Measurements from ENCODE around the gene KCNJ14. TPM values are rescaled to one million over a fixed set of nuclear protein-coding genes. Genes with fewer than 3 reads are reported as not detected.
A peak's percentile ranks its signal among the peaks of the same experiment; 100 is the strongest.

KCNJ14 gene
- polyA plus RNA-seq, 3 donors from 2014 or later = 0.06 to 0.07 TPM; not detected in 1

DNA sequence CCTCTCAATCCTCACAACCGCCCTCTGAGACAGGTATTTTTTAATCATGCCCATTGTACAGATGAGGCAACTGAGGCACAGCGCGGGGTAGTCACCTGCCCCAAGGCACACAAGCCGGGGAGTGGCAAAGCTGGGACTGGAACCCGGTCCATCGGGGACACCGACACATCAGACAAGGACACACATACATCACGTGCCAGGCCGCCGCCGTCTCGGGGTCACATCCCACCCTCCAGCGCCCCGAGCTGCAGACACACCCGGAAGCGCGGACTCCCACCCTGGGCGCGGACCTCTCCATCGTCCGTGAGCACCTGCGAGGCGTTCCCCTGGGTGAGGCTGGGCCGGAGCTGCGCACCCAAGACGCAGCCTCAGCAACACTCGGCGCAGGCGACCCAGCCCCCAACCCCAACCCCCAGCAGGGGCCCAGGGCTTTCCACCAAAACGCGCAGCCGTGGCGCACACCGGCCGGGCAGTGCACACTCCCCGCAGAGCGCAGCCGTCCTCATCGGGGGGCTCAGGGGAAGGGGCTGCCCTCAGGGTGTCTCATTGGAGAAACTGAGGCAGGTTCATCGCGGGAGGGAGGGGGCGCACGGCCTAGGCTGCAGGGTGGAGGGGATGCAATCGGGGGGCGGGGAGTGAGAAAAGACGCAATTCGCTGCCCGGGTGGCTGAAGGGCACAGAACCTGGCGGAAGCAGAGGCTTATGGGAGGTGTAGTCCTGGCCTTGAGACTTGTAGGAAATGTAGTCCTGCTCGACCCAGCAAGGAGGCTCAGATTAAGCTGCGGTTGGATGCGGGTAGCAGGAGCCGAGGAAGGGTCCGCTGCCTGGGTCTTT is 58.1 kb downstream of the KCNJ14 start:
- H3K36me3 Mint-ChIP-seq = no peaks in the 10 kb centered on the region
- peak; percentile 38 to 50 (median 39) for DNase-seq
- no peaks in the 10 kb centered on the region for H3K9me3 Mint-ChIP-seq
- peaks cover 1 to 9% (median 9%) of the 10 kb centered on the region in 3 donors for H3K27me3 Mint-ChIP-seq (ENCODE audit: low read depth in 3 of 3)
- H3K4me3 Mint-ChIP-seq = no peak overlapping the region
- H3K27ac Mint-ChIP-seq = peak overlapping the region in 3 of 6 donors; percentile 46 to 73 (median 68)
- H3K4me1 Mint-ChIP-seq = peaks cover 14% of the 10 kb centered on the region in 2 donors

DNA sequence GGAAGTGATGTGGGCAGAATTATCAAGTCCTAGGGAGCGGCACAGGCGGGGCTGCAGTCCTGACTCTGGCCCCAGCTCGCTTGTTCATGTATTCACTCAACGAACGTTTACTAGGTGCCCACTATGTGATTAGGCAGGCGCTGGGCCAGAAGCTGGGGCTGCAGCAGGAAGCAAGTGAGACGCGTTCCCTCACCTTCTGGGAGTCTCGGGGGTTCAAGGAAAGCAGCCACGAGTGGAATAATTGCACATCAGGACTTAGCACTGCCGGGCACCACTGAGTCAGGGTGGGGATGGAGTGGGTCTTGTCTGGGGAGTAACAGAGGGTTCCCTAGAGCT is 58.7 kb downstream of the KCNJ14 start:
- no peaks in the 10 kb centered on the region for H3K9me3 Mint-ChIP-seq
- H3K36me3 Mint-ChIP-seq = no peaks in the 10 kb centered on the region
- DNase-seq = no peak
- H3K4me3 Mint-ChIP-seq = peak overlapping the region in 1 of 5 donors; percentile 45
- peaks cover 3 to 9% (median 7%) of the 10 kb centered on the region in 3 donors for H3K27me3 Mint-ChIP-seq (ENCODE audit: low read depth in 3 of 3)
- H3K27ac Mint-ChIP-seq = peak overlapping the region in 3 of 6 donors; percentile 46 to 73 (median 68)
- peaks cover 14% of the 10 kb centered on the region in 2 donors for H3K4me1 Mint-ChIP-seq

DNA sequence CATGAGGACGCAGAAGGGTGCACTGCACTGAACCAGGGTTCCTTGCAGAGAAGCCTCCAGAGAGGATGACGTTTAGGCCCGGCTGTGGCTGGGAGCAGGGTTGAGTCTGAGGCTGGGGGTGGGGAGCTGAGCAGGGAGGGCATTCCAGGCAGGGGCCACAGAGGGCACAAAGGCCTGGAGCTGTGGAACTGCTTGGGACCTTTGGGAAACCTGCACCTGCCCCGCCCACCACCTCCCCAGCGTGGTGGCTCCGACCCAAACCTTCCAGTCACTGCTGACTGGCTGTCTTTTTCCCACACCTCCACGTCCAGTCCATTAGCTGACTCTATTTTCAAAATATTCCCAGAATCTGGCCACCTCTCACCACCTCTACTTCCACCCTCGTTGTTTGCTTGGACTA is 61.2 kb downstream of the KCNJ14 start:
- peaks cover 4 to 10% (median 7%) of the 10 kb centered on the region in 3 donors for H3K27me3 Mint-ChIP-seq (ENCODE audit: low read depth in 3 of 3)

More for the DNA sequence above, 61.2 kb downstream of the KCNJ14 start:
- Mint-ChIP-seq H3K4me3 (no peak overlapping the region), H3K36me3 (no peaks in the 10 kb centered on the region), H3K27ac (no peak overlapping the region), H3K4me1 (peaks cover 4 to 6% of the 10 kb centered on the region in 2 donors), H3K9me3 (no peaks in the 10 kb centered on the region)
- DNase-seq = no peak

Other genes starting within 250 kb of the KCNJ14 start
- gene CARD8, start 199.7 kb upstream of the KCNJ14 start, polyA plus RNA-seq = 100 to 1,000 TPM in 1 of 3 donors, 10 to 100 TPM in 2; 74.2 to 109 (median 86.3) TPM
- gene ZNF114, start 185.5 kb upstream of the KCNJ14 start, polyA plus RNA-seq = 1 to 10 TPM in 1 of 3 donors, under 1 TPM in 1, not detected in 1; 0.22 to 2.1 TPM
- gene EMP3, start 130.0 kb upstream of the KCNJ14 start, polyA plus RNA-seq = 1,000 to 10,000 TPM in 2 of 3 donors, 100 to 1,000 TPM in 1; 994 to 1,311 (median 1,000) TPM
- gene TMEM143, start 91.6 kb upstream of the KCNJ14 start, polyA plus RNA-seq = 1 to 10 TPM; 2.8 to 6.3 (median 3.1) TPM
- not detected for gene SYNGR4, start 91.2 kb upstream of the KCNJ14 start, polyA plus RNA-seq
- gene KDELR1, start 64.0 kb upstream of the KCNJ14 start, polyA plus RNA-seq = 10 to 100 TPM; 14.8 to 30.5 (median 20.2) TPM
- gene GRIN2D, start 61.9 kb upstream of the KCNJ14 start, polyA plus RNA-seq = not detected
- gene GRWD1, start 9.6 kb upstream of the KCNJ14 start, polyA plus RNA-seq = 10 to 100 TPM; 32.3 to 42.4 (median 34.6) TPM
- 10 to 100 TPM; 14.4 to 37.6 (median 29.6) TPM for gene CYTH2, start 13.8 kb downstream of the KCNJ14 start, polyA plus RNA-seq
- not detected for gene LMTK3, start 56.3 kb downstream of the KCNJ14 start, polyA plus RNA-seq
- gene SULT2B1, start 96.6 kb downstream of the KCNJ14 start, polyA plus RNA-seq = not detected
- gene SPACA4, start 151.2 kb downstream of the KCNJ14 start, polyA plus RNA-seq = not detected
- not detected for gene FAM83E, start 159.5 kb downstream of the KCNJ14 start, polyA plus RNA-seq
- 1,000 to 10,000 TPM in 1 of 3 donors, 100 to 1,000 TPM in 2; 938 to 1,525 (median 950) TPM for gene RPL18, start 163.6 kb downstream of the KCNJ14 start, polyA plus RNA-seq
- gene SPHK2, start 163.9 kb downstream of the KCNJ14 start, polyA plus RNA-seq = 10 to 100 TPM; 10.5 to 14.5 (median 14.1) TPM
- gene DBP, start 181.8 kb downstream of the KCNJ14 start, polyA plus RNA-seq = 10 to 100 TPM; 23.6 to 65.1 (median 26.3) TPM
- gene CA11, start 190.6 kb downstream of the KCNJ14 start, polyA plus RNA-seq = 10 to 100 TPM in 1 of 3 donors, 1 to 10 TPM in 2; 1.8 to 16.4 (median 3.6) TPM
- gene NTN5, start 217.4 kb downstream of the KCNJ14 start, polyA plus RNA-seq = under 1 TPM in 1 of 3 donors, not detected in 2; 0.46 TPM
- under 1 TPM in 1 of 3 donors, not detected in 2; 0.21 TPM for gene FUT2, start 240.4 kb downstream of the KCNJ14 start, polyA plus RNA-seq

Measured in immature natural killer cell (primary cell).